Naive thymus-derived CD4-positive, alpha-beta T cell (primary cell): Measurements from ENCODE around the gene FUBP3. TPM values are rescaled to one million over a fixed set of nuclear protein-coding genes. Genes with fewer than 3 reads are reported as not detected.

Experiments used
- ATAC-seq: fragments of 150-1000 bp; cut with Tn5 transposase; 2 replicates; pipeline ENCODE4 v1.10.0; 2021; ENCODE audit warnings: mild to moderate bottlenecking, moderate library complexity
- CTCF ChIA-PET: fragments of 350-600 bp; sonication (Branson Sonifier 250); formaldehyde crosslinking; loops from one replicate; lab custom pipeline; 2021; ENCODE audit warnings: antibody characterized with exemption; lab: Charles Lee
- POLR2A ChIA-PET: fragments of 350-600 bp; sonication (Branson Sonifier 250); formaldehyde crosslinking; loops from one replicate; lab custom pipeline; 2021; ENCODE audit warnings: antibody characterized with exemption, inconsistent platforms; lab: Charles Lee
- DNase-seq, 9 donors: peaks; one replicate each; pipeline versions ENCODE4 v3.0.0 to v3.0.0-alpha.2; 2020 to 2022; ENCODE audit warnings: mixed read lengths in 1 of 9
- H3K27ac ChIP-seq: one replicate; pipeline ENCODE4 v1.7.0; 2013; ENCODE audit warnings: mild to moderate bottlenecking, low read depth, low read length, moderate library complexity
- H3K27me3 ChIP-seq, 2 donors: one replicate each; pipeline ENCODE4 v1.7.0; 2013; ENCODE audit warnings: low read length in 2 of 2, mild to moderate bottlenecking in 2 of 2, moderate library complexity in 2 of 2; ENCODE audit not compliant: control insufficient read depth in 2 of 2, insufficient read depth in 2 of 2
- H3K36me3 ChIP-seq, 3 experiments: 1 replicate in 2 of 3; 2 replicates in 1 of 3; pipeline ENCODE4 v1.7.0; 2013; ENCODE audit warnings: low read length in 3 of 3, mild to moderate bottlenecking in 3 of 3, moderate library complexity in 1 of 3; ENCODE audit not compliant: insufficient read depth in 3 of 3, control insufficient read depth in 2 of 3
- H3K4me1 ChIP-seq, 2 donors: one replicate each; pipeline ENCODE4 v1.7.0; 2013; ENCODE audit warnings: low read length in 2 of 2, mild to moderate bottlenecking in 2 of 2, moderate library complexity in 1 of 2; ENCODE audit not compliant: control insufficient read depth in 2 of 2, insufficient read depth in 2 of 2
- H3K4me3 ChIP-seq: 2 replicates; pipeline ENCODE4 v1.7.0; 2013; ENCODE audit warnings: mild to moderate bottlenecking, low read length
- H3K9me3 ChIP-seq, 3 experiments: 1 replicate in 2 of 3; 2 replicates in 1 of 3; pipeline ENCODE4 v1.7.0; 2013; ENCODE audit warnings: low read length in 3 of 3; ENCODE audit not compliant: control insufficient read depth in 2 of 3
- H3K27ac Mint-ChIP-seq, 9 donors: one replicate each; pipeline ENCODE4 v1.8.0; 2020 to 2022; ENCODE audit warnings: mixed read lengths in 9 of 9, mild to moderate bottlenecking in 8 of 9, moderate library complexity in 5 of 9, inconsistent platforms in 2 of 9
- H3K27me3 Mint-ChIP-seq, 5 donors: one replicate each; pipeline ENCODE4 v1.8.0; 2021 to 2022; ENCODE audit warnings: mixed read lengths in 5 of 5, mild to moderate bottlenecking in 1 of 5
- H3K36me3 Mint-ChIP-seq, 5 donors: one replicate each; pipeline ENCODE4 v1.8.0; 2020 to 2022; ENCODE audit warnings: mixed read lengths in 5 of 5, mild to moderate bottlenecking in 3 of 5, inconsistent platforms in 1 of 5
- H3K4me1 Mint-ChIP-seq, 7 donors: one replicate each; pipeline ENCODE4 v1.8.0; 2020 to 2022; ENCODE audit warnings: mixed read lengths in 7 of 7, mild to moderate bottlenecking in 3 of 7, inconsistent platforms in 1 of 7
- H3K4me3 Mint-ChIP-seq, 10 donors: one replicate each; pipeline ENCODE4 v1.8.0; 2020 to 2022; ENCODE audit warnings: mild to moderate bottlenecking in 10 of 10, mixed read lengths in 10 of 10, moderate library complexity in 6 of 10, inconsistent platforms in 2 of 10
- H3K9me3 Mint-ChIP-seq, 11 donors: one replicate each; pipeline ENCODE4 v1.8.0; 2020 to 2022; ENCODE audit warnings: mixed read lengths in 11 of 11, mild to moderate bottlenecking in 4 of 11, inconsistent platforms in 1 of 11, moderate library complexity in 1 of 11
- intact Hi-C, 2 donors: fragments of 100-400 bp; cut with micrococcal nuclease; formaldehyde crosslinking; loops; one replicate each; pipeline ENCODE4 v1.15.1; 2023
- polyA plus RNA-seq, 2 donors: library from polyadenylated mRNA; unstranded; fragments of 300-500 nt; fragmentation: Illumina TruSeq; gene quantifications; one replicate each; pipeline ENCODE4 v1.2.3, GENCODE V29; 2021
- total RNA-seq, 6 experiments: library from RNA in 5 of 6; stranded (reverse) in 5 of 6; gene quantifications; 1 replicate in 5 of 6; 2 replicates in 1 of 6; pipeline ENCODE4 v1.2.3 and lab custom pipeline; 2021 to 2026

FUBP3 gene
- total and polyA plus RNA-seq, 7 experiments from 2014 or later = 30.0 to 49.6 (median 37.3) TPM

DNA sequence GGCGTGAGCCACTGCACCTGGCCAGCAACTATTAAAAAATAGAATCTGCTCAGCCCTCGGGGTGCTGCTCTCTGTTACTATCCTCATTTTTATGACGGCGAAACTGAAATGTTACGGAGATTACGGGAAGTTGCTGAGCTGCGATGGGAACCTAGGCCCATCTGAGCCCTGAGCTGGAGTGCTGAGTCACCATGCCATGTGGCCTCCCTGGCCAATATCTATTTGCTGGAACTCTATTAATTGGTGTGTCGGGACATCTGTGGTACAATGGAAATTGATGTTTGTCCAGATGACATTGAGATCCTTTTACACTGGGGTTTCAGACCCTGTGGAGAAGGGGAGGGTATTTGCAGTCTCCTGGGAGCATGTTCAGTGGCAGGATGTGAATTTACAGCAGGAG is 93.1 kb downstream of the FUBP3 start:
- H3K36me3 Mint-ChIP-seq = no peaks in the 10 kb centered on the region
- H3K4me1 ChIP-seq = no peaks in the 10 kb centered on the region
- ChIA-PET CTCF (no interaction called here), POLR2A (no interaction called here)
- H3K9me3 ChIP-seq = no peaks in the 10 kb centered on the region
- ATAC-seq (no peak), DNase-seq (no peak)
- no peaks in the 10 kb centered on the region for H3K9me3 Mint-ChIP-seq
- intact Hi-C loops = no loop called here
- H3K4me1 Mint-ChIP-seq = no peaks in the 10 kb centered on the region
- no peaks in the 10 kb centered on the region for H3K27me3 ChIP-seq
- no peaks in the 10 kb centered on the region for H3K36me3 ChIP-seq
- H3K4me3 ChIP-seq = no peak overlapping the region
- peak overlapping the region in 1 of 10 donors; percentile 29 for H3K4me3 Mint-ChIP-seq
- no peak overlapping the region for H3K27ac ChIP-seq
- no peak overlapping the region for H3K27ac Mint-ChIP-seq
- peaks cover 6 to 23% (median 9%) of the 10 kb centered on the region in 5 donors for H3K27me3 Mint-ChIP-seq

DNA sequence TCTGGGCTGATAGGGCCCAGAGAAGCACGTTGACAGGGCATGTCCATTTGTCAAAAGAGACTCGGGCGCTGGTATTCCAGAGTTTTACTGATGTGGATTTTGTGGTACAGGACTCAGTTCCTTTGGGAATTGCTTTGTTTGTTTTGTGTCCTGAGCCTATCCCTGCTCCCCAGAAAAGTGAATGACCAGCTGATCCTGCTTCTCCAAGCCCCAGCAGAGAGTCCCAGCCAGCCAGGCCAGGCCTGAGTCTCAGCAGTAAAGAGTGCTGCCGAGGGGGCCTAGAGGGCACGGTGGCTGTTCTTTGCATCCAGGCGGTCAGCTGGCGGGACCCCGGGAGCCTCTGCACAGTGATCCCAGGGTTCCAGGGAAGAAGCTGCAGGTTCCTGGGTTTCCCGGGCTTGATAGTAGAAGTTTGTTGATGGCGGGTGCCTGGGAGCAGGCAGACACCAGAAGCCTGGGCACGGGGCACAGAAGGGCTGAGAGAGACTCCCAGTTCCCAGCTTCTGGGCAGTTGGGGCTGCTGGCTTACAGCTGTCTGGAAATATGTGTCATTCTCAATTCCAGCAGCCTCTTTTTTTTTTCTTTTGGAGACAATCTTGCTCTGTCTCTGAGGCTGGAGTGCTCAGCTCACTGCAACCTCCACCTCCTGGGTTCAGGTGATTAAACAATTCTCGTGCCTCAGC is 93.7 kb downstream of the FUBP3 start:
- Histone ChIP-seq H3K4me3 (no peak overlapping the region), H3K36me3 (no peaks in the 10 kb centered on the region), H3K27ac (no peak overlapping the region), H3K9me3 (no peaks in the 10 kb centered on the region), H3K4me1 (no peaks in the 10 kb centered on the region), H3K27me3 (no peaks in the 10 kb centered on the region)
- Mint-ChIP-seq H3K9me3 (no peaks in the 10 kb centered on the region), H3K36me3 (no peaks in the 10 kb centered on the region), H3K27ac (no peak overlapping the region), H3K27me3 (peaks cover 4 to 19% (median 6%) of the 10 kb centered on the region in 5 donors), H3K4me3 (no peak overlapping the region), H3K4me1 (no peaks in the 10 kb centered on the region)
- intact Hi-C loops = no loop called here
- ATAC-seq (no peak), DNase-seq (no peak)
- ChIA-PET CTCF (no interaction called here), POLR2A (no interaction called here)

DNA sequence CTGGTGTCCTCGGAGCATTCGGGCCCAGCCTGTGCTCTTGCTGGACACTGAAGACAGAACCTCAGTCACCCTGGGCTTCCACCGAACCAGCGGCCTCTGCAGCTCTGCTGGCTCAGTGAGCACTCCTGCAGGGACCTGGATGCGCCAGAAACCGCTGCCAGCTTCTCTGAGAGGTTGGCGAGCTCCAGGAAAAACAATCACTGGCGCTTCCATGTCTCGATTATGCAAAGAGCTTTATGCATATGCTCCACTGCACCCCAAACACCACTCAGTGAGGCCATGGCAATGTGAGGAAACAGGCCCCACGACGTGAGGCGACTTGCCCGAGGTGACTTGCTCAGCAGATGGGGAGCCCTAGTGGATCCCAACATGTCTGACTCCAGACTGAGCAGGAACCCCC is 96.0 kb downstream of the FUBP3 start:
- Histone ChIP-seq H3K27me3 (no peaks in the 10 kb centered on the region), H3K9me3 (no peaks in the 10 kb centered on the region), H3K36me3 (no peaks in the 10 kb centered on the region), H3K4me1 (no peaks in the 10 kb centered on the region), H3K4me3 (no peak overlapping the region), H3K27ac (no peak overlapping the region)
- ATAC-seq (no peak), DNase-seq (no peak)
- Mint-ChIP-seq H3K9me3 (no peaks in the 10 kb centered on the region), H3K4me1 (no peaks in the 10 kb centered on the region), H3K4me3 (no peak overlapping the region), H3K27me3 (peaks cover 0 to 23% (median 0%) of the 10 kb centered on the region in 5 donors), H3K36me3 (no peaks in the 10 kb centered on the region), H3K27ac (no peak overlapping the region)
- intact Hi-C loops = no loop called here
- ChIA-PET CTCF (no interaction called here), POLR2A (no interaction called here)

DNA sequence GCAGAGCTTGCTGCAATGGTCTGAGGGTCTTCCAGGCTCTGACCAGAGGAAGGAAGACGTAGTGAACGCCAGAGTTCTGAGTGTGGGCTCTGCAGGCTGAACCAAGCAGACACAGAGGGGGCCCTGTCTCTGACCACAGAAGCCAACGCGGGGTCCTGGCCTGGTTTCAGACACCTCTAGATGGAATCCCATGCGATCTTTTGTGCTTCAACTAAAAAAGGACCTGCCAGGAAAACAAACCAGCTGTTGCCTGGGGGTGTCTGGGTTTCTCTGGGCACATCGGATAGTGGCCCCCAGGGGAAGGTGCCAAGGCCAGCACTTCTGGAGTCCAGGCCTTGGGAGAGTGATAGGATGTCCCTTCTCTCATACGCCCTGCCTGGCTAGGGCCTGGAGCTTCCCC is 97.9 kb downstream of the FUBP3 start:
- H3K4me1 ChIP-seq = no peaks in the 10 kb centered on the region
- no peak for ATAC-seq
- H3K36me3 ChIP-seq = peaks cover 0 to 3% (median 0%) of the 10 kb centered on the region in 3 experiments
- intact Hi-C loops = no loop called here
- H3K27ac ChIP-seq = no peak overlapping the region
- H3K4me3 ChIP-seq = no peak overlapping the region
- H3K9me3 Mint-ChIP-seq = no peaks in the 10 kb centered on the region
- peaks cover 0 to 25% (median 0%) of the 10 kb centered on the region in 5 donors for H3K27me3 Mint-ChIP-seq
- DNase-seq = no peak
- no peaks in the 10 kb centered on the region for H3K9me3 ChIP-seq
- no peak overlapping the region for H3K27ac Mint-ChIP-seq
- H3K4me1 Mint-ChIP-seq = peaks cover 0 to 5% (median under 1%) of the 10 kb centered on the region in 7 donors
- H3K36me3 Mint-ChIP-seq = no peaks in the 10 kb centered on the region
- CTCF ChIA-PET = no interaction called here
- no peak overlapping the region for H3K4me3 Mint-ChIP-seq
- H3K27me3 ChIP-seq = no peaks in the 10 kb centered on the region
- POLR2A ChIA-PET = interaction anchor here (0.6 kb wide), 1 partner anchor 1041 kb away, joined by 4 read pairs; no protein-coding TSS in a partner anchor

DNA sequence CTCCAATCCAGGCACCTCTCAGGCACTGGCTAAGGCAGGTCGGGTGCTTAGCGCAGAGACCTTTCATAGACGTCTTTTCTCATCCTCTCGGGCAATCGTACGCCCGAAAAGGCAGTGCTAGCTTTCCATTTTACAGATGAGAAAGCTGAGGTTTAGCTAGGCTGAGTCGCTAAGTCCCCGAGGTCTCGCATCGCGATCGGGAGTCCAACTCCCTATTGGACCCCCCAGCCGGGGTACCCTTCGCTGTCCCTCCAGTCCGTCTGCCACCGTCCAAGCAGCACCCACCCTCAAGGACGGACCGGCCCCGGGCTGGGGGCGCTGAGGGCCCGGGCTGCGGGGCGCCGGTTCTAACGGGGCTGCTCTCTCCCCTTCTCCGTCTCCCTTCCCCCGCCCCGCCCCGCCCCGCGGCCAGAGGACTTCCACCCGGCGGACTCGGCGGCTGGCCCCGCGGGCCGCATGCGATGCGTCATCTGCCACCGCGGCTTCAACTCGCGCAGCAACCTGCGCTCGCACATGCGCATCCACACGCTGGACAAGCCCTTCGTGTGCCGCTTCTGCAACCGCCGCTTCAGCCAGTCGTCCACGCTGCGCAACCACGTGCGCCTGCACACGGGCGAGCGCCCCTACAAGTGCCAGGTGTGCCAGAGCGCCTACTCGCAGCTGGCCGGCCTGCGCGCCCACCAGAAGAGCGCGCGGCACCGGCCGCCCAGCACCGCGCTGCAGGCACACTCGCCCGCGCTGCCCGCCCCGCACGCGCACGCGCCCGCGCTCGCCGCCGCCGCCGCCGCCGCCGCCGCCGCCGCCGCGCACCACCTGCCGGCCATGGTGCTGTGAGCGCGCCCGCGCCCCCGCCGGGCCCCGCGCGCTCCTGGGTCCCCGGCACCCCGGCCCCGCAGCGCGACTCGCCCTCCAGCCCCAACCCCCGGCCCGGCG is 101.7 kb downstream of the FUBP3 start:
- POLR2A ChIA-PET = interaction anchor here (2.1 kb wide), 1 partner anchor 12 kb away, joined by 9 read pairs; the partner anchor contains the start of gene EXOSC2
- Histone ChIP-seq H3K4me1 (no peaks in the 10 kb centered on the region), H3K27me3 (no peaks in the 10 kb centered on the region), H3K9me3 (no peaks in the 10 kb centered on the region), H3K36me3 (peaks cover 0 to 3% (median 0%) of the 10 kb centered on the region in 3 experiments), H3K4me3 (peak overlapping the region; percentile 30), H3K27ac (no peak overlapping the region)
- H3K27me3 Mint-ChIP-seq = peaks cover 0 to 43% (median 5%) of the 10 kb centered on the region in 5 donors
- peaks cover 0 to 6% (median 0%) of the 10 kb centered on the region in 11 donors for H3K9me3 Mint-ChIP-seq
- DNase-seq (peak in 8 of 9 donors; percentile 21 to 77 (median 31)), ATAC-seq (peak; percentile 71)
- peaks cover 0 to 8% (median 5%) of the 10 kb centered on the region in 7 donors for H3K4me1 Mint-ChIP-seq
- CTCF ChIA-PET = interaction anchor here (2.3 to 7.9 kb wide), 2 partner anchors 12 to 218 kb away, joined by 9 to 87 read pairs; partner anchors contain the start of gene EXOSC2
- intact Hi-C loops = no loop called here
- H3K4me3 Mint-ChIP-seq = peak overlapping the region; percentile 49 to 98 (median 64)
- no peaks in the 10 kb centered on the region for H3K36me3 Mint-ChIP-seq
- no peak overlapping the region for H3K27ac Mint-ChIP-seq

DNA sequence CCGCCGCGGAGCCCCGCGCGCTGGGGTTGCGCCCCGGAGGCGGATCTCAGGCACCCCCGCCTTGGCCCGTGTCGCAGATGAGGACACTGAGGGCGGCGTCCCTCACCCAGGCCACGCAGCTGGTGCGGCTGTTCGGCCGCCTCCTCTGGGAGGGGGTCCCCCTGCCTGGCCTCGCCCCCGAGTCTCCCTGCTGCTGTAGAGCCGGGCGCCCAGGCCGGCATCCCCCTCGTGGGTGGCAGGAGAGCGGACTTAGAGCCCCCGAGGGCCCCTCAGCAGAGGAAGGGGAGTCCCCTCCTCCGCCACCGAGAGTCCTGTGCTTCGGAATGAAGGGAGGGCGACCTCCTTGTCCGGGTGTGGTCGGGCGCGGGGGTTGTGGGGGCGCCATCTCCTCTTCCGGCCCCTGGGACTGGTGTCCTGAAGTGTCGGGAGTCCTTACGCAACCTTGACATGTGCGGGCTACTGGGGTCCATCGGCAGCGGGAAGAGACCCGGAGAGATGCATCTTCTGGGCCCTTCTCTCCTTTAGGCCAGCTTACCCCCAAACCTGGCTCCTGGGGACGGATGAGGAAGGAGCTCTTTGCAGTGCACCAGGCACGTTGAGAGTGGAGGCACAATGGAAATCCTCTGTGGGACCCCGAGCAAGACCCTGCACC is 102.5 kb downstream of the FUBP3 start:
- Histone ChIP-seq H3K4me1 (no peaks in the 10 kb centered on the region), H3K27ac (peak overlapping the region; percentile 9), H3K4me3 (peak overlapping the region; percentile 75), H3K9me3 (no peaks in the 10 kb centered on the region), H3K36me3 (peaks cover 0 to 3% (median 0%) of the 10 kb centered on the region in 3 experiments), H3K27me3 (no peaks in the 10 kb centered on the region)
- POLR2A ChIA-PET = interaction anchor here (2.1 kb wide), 1 partner anchor 11 kb away, joined by 9 read pairs; the partner anchor contains the start of gene EXOSC2
- ATAC-seq = no peak
- DNase-seq = peak in 4 of 9 donors; percentile 14 to 52 (median 28)
- Mint-ChIP-seq H3K4me3 (peak overlapping the region; percentile 87 to 100 (median 92)), H3K27ac (peak overlapping the region in 2 of 9 donors; percentile 3 to 38), H3K36me3 (no peaks in the 10 kb centered on the region), H3K4me1 (peaks cover 0 to 8% (median 5%) of the 10 kb centered on the region in 7 donors), H3K27me3 (peaks cover 0 to 43% (median 5%) of the 10 kb centered on the region in 5 donors), H3K9me3 (peaks cover 0 to 6% (median 0%) of the 10 kb centered on the region in 11 donors)
- intact Hi-C loops = loop anchor here (1.0 kb wide), 2 partner anchors 11 to 221 kb away; partner anchors contain the start of gene EXOSC2 (in 1 of the 2)
- CTCF ChIA-PET = interaction anchor here (0.5 to 7.9 kb wide), 5 partner anchors 11 to 440 kb away, joined by 3 to 87 read pairs (median 4); partner anchors contain the start of gene EXOSC2
